Lower leg skin (tissue), 3 donors: ENCODE results near the gene INSL4.

ENCODE experiments used
- CTCF ChIP-seq, 3 donors: fragments of 450-650 bp; IDR thresholded peaks; one replicate each; pipeline ENCODE4 v1.5.1; 2016; ENCODE audit warnings: antibody characterized with exemption in 3 of 3, mild to moderate bottlenecking in 3 of 3, moderate library complexity in 2 of 3
- POLR2A ChIP-seq, 2 donors: fragments of 450-650 bp; IDR thresholded peaks; one replicate each; pipeline ENCODE4 v1.6.1; 2016 to 2017; ENCODE audit warnings: antibody characterized with exemption in 2 of 2, mild to moderate bottlenecking in 1 of 2, moderate library complexity in 1 of 2

- TF ChIP-seq CTCF (IDR thresholded peaks at IDR 0.05) (no peak), POLR2A (IDR thresholded peaks at IDR 0.05) (no peak)
These were observed 47.3 kb downstream of the INSL4 start for GRCh38 chr9:5278486-5278885.
